K562 (cell line): ENCODE results near the gene NIPSNAP3A. TPM values are rescaled to one million over a fixed set of nuclear protein-coding genes. Genes with fewer than 3 reads are reported as not detected.

Experiments
- ATAC-seq: fragments of 200-7000 bp; cut with Tn5 transposase; 3 replicates; pipeline ENCODE4 v1.9.1; 2020; ENCODE audit warnings: moderate library complexity
- BruUV-seq: library from RNA; stranded (reverse); fragments of 400-500 nt; replicated peaks from 2 replicates; lab custom pipeline; 2021; lab: Mats Ljungman, UMichigan
- CTCF ChIA-PET: fragments of 300-600 bp; formaldehyde crosslinking; extraction: SDS; loops from one replicate; lab custom pipeline; 2021; ENCODE audit warnings: low intra/inter-chr PET ratio; lab: Yijun Ruan, JAX
- POLR2A ChIA-PET: fragments of 300-600, 350-650 bp; sonication (Branson Sonifier 250); formaldehyde crosslinking; extraction: SDS; loops from one replicate; lab custom pipeline; 2021; ENCODE audit warnings: antibody characterized with exemption, inconsistent platforms; lab: Yijun Ruan, JAX
- DNase-seq, 4 experiments: peaks; one replicate each; pipeline versions ENCODE4 v3.0.0 to v3.0.0-alpha.2; 2011 to 2018; ENCODE audit warnings: low spot score in 3 of 4, mixed read lengths in 3 of 4; ENCODE audit errors: extremely low read depth in 1 of 4
- FAIRE-seq: peaks from 2 replicates; lab custom pipeline; 2011; peaks lifted over from hg19 to GRCh38; lab: Jason Lieb, UNC
- H2AFZ ChIP-seq: 2 replicates; pipeline ENCODE4 v1.6.0; 2011; ENCODE audit warnings: low read depth, low read length, control low read depth, inconsistent platforms
- H3K27ac ChIP-seq: fragments of 200-600 bp; 3 replicates; pipeline ENCODE4 v1.8.0; 2011; ENCODE audit warnings: low read depth, mild to moderate bottlenecking, control low read depth, inconsistent platforms, low read length, moderate library complexity, mixed read lengths; ENCODE audit errors: extremely low read depth
- H3K27me3 ChIP-seq, 2 experiments: fragments of 300-600 bp in 1 of 2; 2 replicates in 1 of 2; 3 replicates in 1 of 2; pipeline versions ENCODE4 v1.6.0 to v1.8.0; 2011; ENCODE audit warnings: inconsistent platforms in 2 of 2, low read length in 2 of 2, mild to moderate bottlenecking in 1 of 2, mixed read lengths in 1 of 2, moderate library complexity in 1 of 2; ENCODE audit not compliant: control insufficient read depth in 2 of 2, insufficient read depth in 2 of 2
- H3K36me3 ChIP-seq: fragments of 300-600 bp; 3 replicates; pipeline ENCODE4 v1.8.0; 2011; ENCODE audit warnings: mild to moderate bottlenecking, low read length, inconsistent platforms; ENCODE audit not compliant: control insufficient read depth, insufficient read depth
- H3K4me1 ChIP-seq, 2 experiments: fragments of 200-600 bp in 1 of 2; replicated peaks in 1 of 2; 2 replicates in 1 of 2; 3 replicates in 1 of 2; pipeline versions ENCODE4 v1.5.1 to v1.8.0; 2011; ENCODE audit warnings: inconsistent platforms in 2 of 2, low read length in 2 of 2, mild to moderate bottlenecking in 1 of 2, mixed read lengths in 1 of 2, moderate library complexity in 1 of 2; ENCODE audit not compliant: control insufficient read depth in 2 of 2, insufficient read depth in 2 of 2
- H3K4me2 ChIP-seq: 2 replicates; pipeline ENCODE4 v1.6.1; 2011; ENCODE audit warnings: low read length, control low read depth, inconsistent platforms, mixed read lengths; ENCODE audit not compliant: insufficient read depth
- H3K4me3 ChIP-seq: fragments of 200-600 bp; sonication (generic), shearing (Covaris generic); 2 replicates; pipeline ENCODE4 v1.5.1; 2016; ENCODE audit warnings: control low read depth, inconsistent platforms
- H3K79me2 ChIP-seq: fragments of 200-600 bp; 3 replicates; pipeline ENCODE4 v1.8.0; 2011; ENCODE audit warnings: low read length, inconsistent platforms; ENCODE audit not compliant: control insufficient read depth, insufficient read depth
- H3K9ac ChIP-seq, 2 experiments: 2 replicates each; pipeline versions ENCODE4 v1.6.0 to v1.6.1; 2011; ENCODE audit warnings: low read depth in 2 of 2, low read length in 2 of 2, control low read depth in 1 of 2, inconsistent platforms in 1 of 2, mild to moderate bottlenecking in 1 of 2, mixed read lengths in 1 of 2; ENCODE audit not compliant: insufficient read depth in 1 of 2
- H3K9me1 ChIP-seq: one replicate; pipeline ENCODE4 v1.6.0; 2011; ENCODE audit warnings: inconsistent platforms, mild to moderate bottlenecking, low read length, moderate library complexity; ENCODE audit not compliant: control insufficient read depth, insufficient read depth
- H3K9me3 ChIP-seq: replicated peaks from 2 replicates; pipeline ENCODE4 v1.5.1; 2011; ENCODE audit warnings: low read depth, low read length, inconsistent platforms; ENCODE audit not compliant: control insufficient read depth, insufficient read depth
- H4K20me1 ChIP-seq: replicated peaks from 2 replicates; pipeline ENCODE4 v1.6.1; 2011; ENCODE audit warnings: low read length, inconsistent platforms, mixed read lengths; ENCODE audit not compliant: control insufficient read depth, insufficient read depth
- BACH1 ChIP-seq: fragments of 200-800 bp; sonication (Bioruptor generic); IDR thresholded peaks from 2 replicates; pipeline ENCODE4 v1.6.1; 2016; ENCODE audit warnings: missing genetic modification characterization, missing compliant biosample characterization
- CBX1 ChIP-seq: sonication (generic); IDR thresholded peaks from 2 replicates; pipeline ENCODE4 v1.6.1; 2016; ENCODE audit warnings: antibody characterized with exemption, low read depth, mild to moderate bottlenecking
- DPF2 ChIP-seq: fragments of 450-650 bp; IDR thresholded peaks from 2 replicates; pipeline ENCODE4 v1.6.1; 2016
- E2F3 ChIP-seq: fragments of 250-450 bp; sonication (Bioruptor Pico); IDR thresholded peaks from 2 replicates; pipeline ENCODE4 v1.4.0; 2020; ENCODE audit warnings: mild to moderate bottlenecking
- KDM5B ChIP-seq: fragments of 200-600 bp; sonication (generic); IDR thresholded peaks from 2 replicates; pipeline ENCODE4 v1.6.1; 2012; ENCODE audit warnings: low read depth, mild to moderate bottlenecking, moderate library complexity, low read length, control low read depth, inconsistent platforms; ENCODE audit not compliant: insufficient replicate concordance
- MAZ ChIP-seq, 2 experiments: fragments of 450-650 bp in 1 of 2; sonication (generic) in 1 of 2; formaldehyde crosslinking; IDR thresholded peaks in 1 of 2; conservative IDR thresholded peaks in 1 of 2; 2 replicates each; pipeline versions ENCODE4 v1.4.0 to v1.5.0; 2020; ENCODE audit warnings: mild to moderate bottlenecking in 1 of 2, missing genetic modification reagents in 1 of 2
- MEF2D ChIP-seq: conservative IDR thresholded peaks from 2 replicates; pipeline ENCODE4 v1.6.1; 2016; ENCODE audit warnings: low read depth, missing genetic modification characterization, missing compliant biosample characterization
- NONO ChIP-seq, 2 experiments: fragments of 200-400 bp in 1 of 2; fragments of 450-650 bp in 1 of 2; formaldehyde crosslinking in 1 of 2; IDR thresholded peaks; 2 replicates each; pipeline ENCODE4 v1.6.1; 2017; ENCODE audit warnings: low read depth in 2 of 2, mild to moderate bottlenecking in 2 of 2, moderate library complexity in 2 of 2, low read length in 1 of 2
- NR2C2 ChIP-seq, 2 experiments: fragments of 200-800 bp in 1 of 2; sonication (Bioruptor generic) in 1 of 2; sonication (generic) in 1 of 2; formaldehyde crosslinking in 1 of 2; IDR thresholded peaks; 2 replicates each; pipeline versions ENCODE4 v1.6.1 to v1.8.0; 2016 to 2022; ENCODE audit warnings: mild to moderate bottlenecking in 1 of 2, missing compliant biosample characterization in 1 of 2, missing genetic modification characterization in 1 of 2, missing genetic modification reagents in 1 of 2
- PATZ1 ChIP-seq: fragments of 250-450 bp; sonication (Bioruptor Pico); IDR thresholded peaks from 2 replicates; pipeline ENCODE4 v1.5.0; 2020; ENCODE audit warnings: mild to moderate bottlenecking, borderline replicate concordance
- SMAD1 ChIP-seq: fragments of 150-350 bp; IDR thresholded peaks from 2 replicates; pipeline ENCODE4 v1.6.1; 2014; ENCODE audit warnings: low read length, low read depth; ENCODE audit not compliant: partially characterized antibody
- SMAD3 ChIP-seq: fragments of 450-650 bp; formaldehyde crosslinking; conservative IDR thresholded peaks from 2 replicates; pipeline ENCODE4 v1.4.0; 2020; ENCODE audit warnings: mild to moderate bottlenecking
- ZNF431 ChIP-seq: sonication (generic); formaldehyde crosslinking; IDR thresholded peaks from 2 replicates; pipeline ENCODE4 v1.8.0; 2022; ENCODE audit warnings: mild to moderate bottlenecking, missing genetic modification reagents
- ZNF583 ChIP-seq: fragments of 250-450 bp; sonication (Bioruptor Pico); IDR thresholded peaks from 2 replicates; pipeline ENCODE4 v1.4.0; 2020
- in situ Hi-C: fragments of 300-500 bp; cut with MboI; formaldehyde crosslinking; loops from 4 replicates; pipeline ENCODE4 v1.15.0; 2018; ENCODE audit warnings: inconsistent platforms, mixed read lengths
- intact Hi-C: fragments of 100-400 bp; cut with micrococcal nuclease; formaldehyde crosslinking; loops from 2 replicates; pipeline ENCODE4 v1.14.2; 2022
- polyA plus RNA-seq, 8 experiments: library from polyadenylated mRNA; depleted of rRNA in 4 of 8; stranded (reverse) in 5 of 8; unstranded in 3 of 8; fragments of >200 nt; fragmentation: Nextera tagmentation in 2 of 8; fragmentation: Illumina TruSeq in 1 of 8; extraction: Ambion mirVana in 2 of 8; extraction: Trizol in 1 of 8; gene quantifications; 2 replicates each; pipeline versions ENCODE4 v1.2.1 to v1.2.3, GENCODE V29; 2011 to 2014; ENCODE audit warnings: inconsistent platforms in 1 of 8, missing spikeins in 1 of 8
- total RNA-seq, 7 experiments: library from RNA; depleted of rRNA in 6 of 7; stranded (reverse); fragments of >200 nt in 6 of 7; fragmentation: Illumina TruSeq in 2 of 7; extraction: Trizol in 2 of 7; gene quantifications; 2 replicates each; pipeline versions ENCODE4 v1.2.1 to v1.2.3, GENCODE V29; 2011 to 2021; ENCODE audit warnings: low replicate concordance in 1 of 7
- TF ChIP-seq, protein P1 (sequence below): fragments of 450-650 bp; formaldehyde crosslinking; IDR thresholded peaks from 2 replicates; pipeline ENCODE4 v1.4.0; 2020; ENCODE audit warnings: mild to moderate bottlenecking, mixed read lengths
- TF ChIP-seq, protein P2 (sequence below), 2 experiments: fragments of 200-800 bp in 1 of 2; sonication (Bioruptor generic) in 1 of 2; sonication (generic) in 1 of 2; formaldehyde crosslinking in 1 of 2; IDR thresholded peaks in 1 of 2; conservative IDR thresholded peaks in 1 of 2; 2 replicates each; pipeline versions ENCODE4 v1.5.0 to v1.6.1; 2016 to 2020; ENCODE audit warnings: missing compliant biosample characterization in 1 of 2, missing genetic modification characterization in 1 of 2, missing genetic modification reagents in 1 of 2

NIPSNAP3A gene
- total and polyA plus RNA-seq, 9 of the 15 experiments (the other 6 are each of a cell fraction or from before 2014, with no cell fraction given) = 25.3 to 132 (median 40.5) TPM

GRCh38 chr9:104775574-104775936 is 28.1 kb downstream of the NIPSNAP3A start:
- Histone ChIP-seq H3K27ac (peak overlapping the region; percentile 79), H3K36me3 (no peaks in the 10 kb centered on the region; the same call in 2 of the 3 replicates), H3K27me3 (no peaks in the 10 kb centered on the region), H2AFZ (peak overlapping the region; percentile 80; the same call in 1 of the 2 replicates), H3K9me3 (no peaks in the 10 kb centered on the region), H3K4me2 (peak overlapping the region; percentile 64; the same call in 1 of the 2 replicates), H3K79me2 (no peaks in the 10 kb centered on the region), H3K4me1 (peaks cover 9 to 22% of the 10 kb centered on the region in 2 experiments), H3K9me1 (no peaks in the 10 kb centered on the region), H3K9ac (no peak overlapping the region; a peak in 1 of 4 replicates), H4K20me1 (no peaks in the 10 kb centered on the region), H3K4me3 (no peak overlapping the region)
- in situ Hi-C loops (no loop called here), intact Hi-C loops (loop anchor here (2.0 kb wide), 1 partner anchor 29 kb away; the partner anchor contains the start of gene NIPSNAP3A)
- CTCF ChIA-PET = no interaction called here
- no peak for FAIRE-seq
- DNase-seq = no peak
- no TSS peak for BruUV-seq
- ATAC-seq = peak; percentile 25
- POLR2A ChIA-PET = interaction anchor here (0.8 to 1.0 kb wide), 3 partner anchors 12 to 27 kb away, joined by 3 to 4 read pairs (median 4); partner anchors contain the start of gene NIPSNAP3B
- TF ChIP-seq, protein P1, sequence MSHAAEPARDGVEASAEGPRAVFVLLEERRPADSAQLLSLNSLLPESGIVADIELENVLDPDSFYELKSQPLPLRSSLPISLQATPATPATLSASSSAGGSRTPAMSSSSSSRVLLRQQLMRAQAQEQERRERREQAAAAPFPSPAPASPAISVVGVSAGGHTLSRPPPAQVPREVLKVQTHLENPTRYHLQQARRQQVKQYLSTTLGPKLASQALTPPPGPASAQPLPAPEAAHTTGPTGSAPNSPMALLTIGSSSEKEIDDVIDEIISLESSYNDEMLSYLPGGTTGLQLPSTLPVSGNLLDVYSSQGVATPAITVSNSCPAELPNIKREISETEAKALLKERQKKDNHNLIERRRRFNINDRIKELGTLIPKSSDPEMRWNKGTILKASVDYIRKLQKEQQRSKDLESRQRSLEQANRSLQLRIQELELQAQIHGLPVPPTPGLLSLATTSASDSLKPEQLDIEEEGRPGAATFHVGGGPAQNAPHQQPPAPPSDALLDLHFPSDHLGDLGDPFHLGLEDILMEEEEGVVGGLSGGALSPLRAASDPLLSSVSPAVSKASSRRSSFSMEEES = no peak
- TF ChIP-seq SMAD3 (CRISPR knock-in tag) (no peak), PATZ1 (no peak), E2F3 (CRISPR knock-in tag) (no peak), KDM5B (no peak), BACH1 (tag) (no peak), ZNF583 (CRISPR knock-in tag) (no peak), MAZ (CRISPR knock-in tag; conservative IDR thresholded peaks at IDR 0.05 in 1 of 2, IDR thresholded peaks at IDR 0.05 in 1 of 2) (peak in 1 of 2 experiments; percentile 11; a peak in 1 of 4 replicates), SMAD1 (peak; percentile 8), ZNF431 (CRISPR knock-in tag) (peak; percentile 38; the same call in 1 of the 2 replicates), MEF2D (tag) (no peak), CBX1 (no peak), NR2C2 (CRISPR knock-in tag; IDR thresholded peaks at IDR 0.05) (no peak), NR2C2 (tag; IDR thresholded peaks at IDR 0.05) (peak; percentile 87), NONO (IDR thresholded peaks at IDR 0.05; ENCODE audit: low read depth in 2 of 2, low read length in 1 of 2) (no peak), DPF2 (peak; percentile 10; the same call in 1 of the 2 replicates)
- TF ChIP-seq, protein P2, sequence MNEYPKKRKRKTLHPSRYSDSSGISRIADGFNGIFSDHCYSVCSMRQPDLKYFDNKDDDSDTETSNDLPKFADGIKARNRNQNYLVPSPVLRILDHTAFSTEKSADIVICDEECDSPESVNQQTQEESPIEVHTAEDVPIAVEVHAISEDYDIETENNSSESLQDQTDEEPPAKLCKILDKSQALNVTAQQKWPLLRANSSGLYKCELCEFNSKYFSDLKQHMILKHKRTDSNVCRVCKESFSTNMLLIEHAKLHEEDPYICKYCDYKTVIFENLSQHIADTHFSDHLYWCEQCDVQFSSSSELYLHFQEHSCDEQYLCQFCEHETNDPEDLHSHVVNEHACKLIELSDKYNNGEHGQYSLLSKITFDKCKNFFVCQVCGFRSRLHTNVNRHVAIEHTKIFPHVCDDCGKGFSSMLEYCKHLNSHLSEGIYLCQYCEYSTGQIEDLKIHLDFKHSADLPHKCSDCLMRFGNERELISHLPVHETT (CRISPR knock-in tag; conservative IDR thresholded peaks at IDR 0.05 in 1 of 2, IDR thresholded peaks at IDR 0.05 in 1 of 2) = peak in 1 of 2 experiments; percentile 17; a peak in 1 of 4 replicates
